A673 (cell line): Measurements from ENCODE around the gene FBXL4.

ENCODE experiments used
- EZH2 ChIP-seq: fragments of 200-600 bp; sonication (generic); IDR thresholded peaks from 2 replicates; pipeline ENCODE4 v1.6.1; 2017; ENCODE audit warnings: borderline replicate concordance, low read depth, mild to moderate bottlenecking, mixed read lengths, antibody characterized with exemption, low read length; ENCODE audit not compliant: poor library complexity, severe bottlenecking
- TF ChIP-seq, protein P1 (sequence below): fragments of 300-800, 200-600 bp; sonication (generic); conservative IDR thresholded peaks from 2 replicates; pipeline ENCODE4 v1.5.1; 2017; ENCODE audit warnings: low read depth, mild to moderate bottlenecking, antibody characterized with exemption, low read length, moderate library complexity, mixed read lengths

GRCh38 chr6:98957450-98957849 is 9.7 kb upstream of the FBXL4 start:
- TF ChIP-seq, protein P1, sequence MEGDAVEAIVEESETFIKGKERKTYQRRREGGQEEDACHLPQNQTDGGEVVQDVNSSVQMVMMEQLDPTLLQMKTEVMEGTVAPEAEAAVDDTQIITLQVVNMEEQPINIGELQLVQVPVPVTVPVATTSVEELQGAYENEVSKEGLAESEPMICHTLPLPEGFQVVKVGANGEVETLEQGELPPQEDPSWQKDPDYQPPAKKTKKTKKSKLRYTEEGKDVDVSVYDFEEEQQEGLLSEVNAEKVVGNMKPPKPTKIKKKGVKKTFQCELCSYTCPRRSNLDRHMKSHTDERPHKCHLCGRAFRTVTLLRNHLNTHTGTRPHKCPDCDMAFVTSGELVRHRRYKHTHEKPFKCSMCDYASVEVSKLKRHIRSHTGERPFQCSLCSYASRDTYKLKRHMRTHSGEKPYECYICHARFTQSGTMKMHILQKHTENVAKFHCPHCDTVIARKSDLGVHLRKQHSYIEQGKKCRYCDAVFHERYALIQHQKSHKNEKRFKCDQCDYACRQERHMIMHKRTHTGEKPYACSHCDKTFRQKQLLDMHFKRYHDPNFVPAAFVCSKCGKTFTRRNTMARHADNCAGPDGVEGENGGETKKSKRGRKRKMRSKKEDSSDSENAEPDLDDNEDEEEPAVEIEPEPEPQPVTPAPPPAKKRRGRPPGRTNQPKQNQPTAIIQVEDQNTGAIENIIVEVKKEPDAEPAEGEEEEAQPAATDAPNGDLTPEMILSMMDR, result no peak
- TF ChIP-seq EZH2, result no peak
